Uterus (tissue), 4 donors: ENCODE data around the gene C9orf50. TPM values are rescaled to one million over a fixed set of nuclear protein-coding genes. Genes with fewer than 3 reads are reported as not detected.

ENCODE experiments used
- DNase-seq, 2 donors: peaks; one replicate each; pipeline ENCODE4 v3.0.0-alpha.2; 2019 to 2020
- H3K27ac ChIP-seq, 2 donors: fragments of 200-600 bp; sonication (generic); 1 replicate in 1 of 2; 2 replicates in 1 of 2; pipeline ENCODE4 v1.5.1; 2016 to 2018
- H3K27me3 ChIP-seq, 2 donors: fragments of 200-600 bp; sonication (generic); one replicate each; pipeline ENCODE4 v1.5.1; 2018 to 2019; ENCODE audit warnings: control low read depth in 1 of 2
- H3K36me3 ChIP-seq, 2 donors: fragments of 200-600 bp; sonication (generic); one replicate each; pipeline ENCODE4 v1.5.1; 2019; ENCODE audit warnings: control low read depth in 1 of 2
- H3K4me1 ChIP-seq, 2 donors: fragments of 200-600 bp; sonication (generic); one replicate each; pipeline ENCODE4 v1.5.1; 2018 to 2019; ENCODE audit warnings: control low read depth in 1 of 2
- H3K4me3 ChIP-seq, 2 donors: fragments of 200-600 bp; sonication (generic); 1 replicate in 1 of 2; 2 replicates in 1 of 2; pipeline ENCODE4 v1.5.1; 2018 to 2019; ENCODE audit warnings: mild to moderate bottlenecking in 1 of 2
- H3K9me3 ChIP-seq, 2 donors: fragments of 200-600 bp; sonication (generic); one replicate each; pipeline ENCODE4 v1.5.1; 2019; ENCODE audit warnings: control low read depth in 1 of 2
- CTCF ChIP-seq, 4 experiments: fragments of 200-600 bp in 2 of 4; fragments of 450-650 bp in 2 of 4; sonication (generic) in 2 of 4; IDR thresholded peaks; one replicate each; pipeline ENCODE4 v1.5.1; 2016 to 2019; ENCODE audit warnings: antibody characterized with exemption in 4 of 4, mild to moderate bottlenecking in 2 of 4, moderate library complexity in 1 of 4
- POLR2A ChIP-seq, 2 donors: fragments of 450-650 bp; IDR thresholded peaks; one replicate each; pipeline ENCODE4 v1.6.1; 2016; ENCODE audit warnings: antibody characterized with exemption in 2 of 2, mild to moderate bottlenecking in 1 of 2, moderate library complexity in 1 of 2
- intact Hi-C: fragments of 100-400 bp; cut with DNase I; formaldehyde crosslinking; loops from one replicate; pipeline ENCODE4 v1.15.1; 2023; ENCODE audit warnings: low total_unique reads
- total RNA-seq, 4 donors: library from RNA; depleted of rRNA in 3 of 4; stranded (reverse); fragments of >200 nt in 3 of 4; gene quantifications; one replicate each; pipeline versions ENCODE4 v1.1.0 to v1.2.4, GENCODE V29; 2014 to 2023
- donor health status: DM: yes; HTN: yes; CAD: no.

C9orf50 gene
- total RNA-seq = under 1 TPM in 1 of 4 donors, not detected in 3; 0.35 TPM

- Histone ChIP-seq H3K27ac (no peak within 1 kb of the TSS), H3K27me3 (no peaks in the 10 kb centered on the region), H3K9me3 (no peaks in the 10 kb centered on the region), H3K4me3 (peak within 1 kb of the TSS; percentile 26 to 35), H3K4me1 (no peaks in the 10 kb centered on the region), H3K36me3 (no peaks in the 10 kb centered on the region)
- intact Hi-C loops = no loop called here
- TF ChIP-seq CTCF (IDR thresholded peaks at IDR 0.05) = no peak
- DNase-seq = no peak
Observed at GRCh38 chr9:129620669-129621295, at the start of gene C9orf50. Gene C9orf50, minus strand, starts transcription at chr9:129621101. Its CDS starts 527 bp downstream, at chr9:129620574.

GRCh38 chr9:129669946-129670345 is 49.0 kb upstream of the C9orf50 start:
- no peaks in the 10 kb centered on the region for H3K4me1 ChIP-seq
- no peak overlapping the region for H3K27ac ChIP-seq
- H3K27me3 ChIP-seq = peaks cover 0 to 5% of the 10 kb centered on the region in 2 donors
- H3K9me3 ChIP-seq = no peaks in the 10 kb centered on the region
- no peak for TF ChIP-seq POLR2A (IDR thresholded peaks at IDR 0.05)
- TF ChIP-seq CTCF (IDR thresholded peaks at IDR 0.05) = no peak
- no peak for DNase-seq
- H3K4me3 ChIP-seq = no peak overlapping the region
- no peaks in the 10 kb centered on the region for H3K36me3 ChIP-seq
- intact Hi-C loops = no loop called here

- no peaks in the 10 kb centered on the region for H3K9me3 ChIP-seq
- intact Hi-C loops = no loop called here
- H3K4me3 ChIP-seq = no peak overlapping the region
- H3K36me3 ChIP-seq = no peaks in the 10 kb centered on the region
- DNase-seq = no peak
- no peaks in the 10 kb centered on the region for H3K4me1 ChIP-seq
- no peak overlapping the region for H3K27ac ChIP-seq
- no peak for TF ChIP-seq POLR2A (IDR thresholded peaks at IDR 0.05)
- no peak for TF ChIP-seq CTCF (IDR thresholded peaks at IDR 0.05)
- peaks cover 0 to 5% of the 10 kb centered on the region in 2 donors for H3K27me3 ChIP-seq
Observed at GRCh38 chr9:129669141-129669718, 48.3 kb upstream of the C9orf50 start.

- Histone ChIP-seq H3K27me3 (peaks cover 0 to 5% of the 10 kb centered on the region in 2 donors), H3K4me1 (no peaks in the 10 kb centered on the region), H3K36me3 (no peaks in the 10 kb centered on the region), H3K4me3 (no peak overlapping the region), H3K27ac (no peak overlapping the region), H3K9me3 (no peaks in the 10 kb centered on the region)
- intact Hi-C loops = no loop called here
- TF ChIP-seq POLR2A (IDR thresholded peaks at IDR 0.05) (no peak), CTCF (IDR thresholded peaks at IDR 0.05) (no peak)
- no peak for DNase-seq
Observed at GRCh38 chr9:129667850-129668249, 46.9 kb upstream of the C9orf50 start.

- TF ChIP-seq CTCF (IDR thresholded peaks at IDR 0.05) = no peak
- TF ChIP-seq POLR2A (IDR thresholded peaks at IDR 0.05) = no peak
- H3K36me3 ChIP-seq = no peaks in the 10 kb centered on the region
- no peaks in the 10 kb centered on the region for H3K9me3 ChIP-seq
- H3K27me3 ChIP-seq = peaks cover 0 to 5% of the 10 kb centered on the region in 2 donors
- H3K4me1 ChIP-seq = no peaks in the 10 kb centered on the region
- no peak overlapping the region for H3K4me3 ChIP-seq
- no peak for DNase-seq
- intact Hi-C loops = no loop called here
- H3K27ac ChIP-seq = no peak overlapping the region
Observed at GRCh38 chr9:129667378-129667777, 46.5 kb upstream of the C9orf50 start.
